Raji (cell line): ENCODE results near the gene C5.

ENCODE experiments used
- POLR2A ChIP-seq: IDR thresholded peaks from 2 replicates; pipeline ENCODE4 v1.6.1; 2011; ENCODE audit warnings: low read depth, low read length, control low read depth; ENCODE audit not compliant: insufficient read depth

Gene C5

DNA sequence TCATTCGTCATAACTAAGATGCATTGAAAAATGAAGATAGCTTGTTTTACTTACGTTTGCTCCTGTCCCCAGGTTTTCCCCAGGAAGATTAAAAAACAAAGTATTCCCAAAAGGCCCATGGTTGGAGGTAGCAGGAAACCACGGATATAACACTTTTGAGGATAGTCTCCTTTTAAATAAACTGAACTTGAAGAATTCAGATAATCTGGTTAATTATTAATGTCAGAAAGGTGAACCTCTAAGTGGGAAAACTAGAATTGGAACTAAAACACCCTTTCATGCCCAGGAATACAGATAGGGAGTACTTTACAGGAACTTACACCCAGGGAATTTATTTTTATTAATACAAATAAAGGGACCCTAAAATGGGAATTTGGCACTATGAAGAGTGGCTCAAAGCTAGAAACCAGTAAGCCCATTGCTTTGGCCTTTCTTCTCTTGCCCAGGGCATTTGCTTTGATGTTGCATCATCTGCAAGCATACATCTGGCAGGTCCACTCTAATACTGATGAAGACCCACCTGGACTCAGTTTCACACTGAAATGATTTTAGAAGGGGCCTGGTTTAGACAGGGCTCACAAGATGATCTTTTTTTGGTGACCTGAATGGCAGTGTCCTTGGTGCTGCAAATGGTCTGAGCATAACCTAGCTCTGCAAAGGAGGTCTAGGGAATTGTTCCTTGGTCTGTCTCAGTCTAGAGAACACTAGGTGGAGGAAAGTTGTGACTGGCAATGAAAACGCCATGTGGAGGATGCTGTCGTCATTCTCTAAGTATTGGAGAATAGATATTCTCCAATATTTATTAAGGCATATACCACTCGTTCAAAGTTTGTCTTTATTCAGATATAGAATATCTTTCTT, at the start of gene C5:
Gene C5 (minus strand): TSS at position 148 of the 861 bp plus-strand sequence. CDS start 29 bp downstream, at position 119.
- no peak for TF ChIP-seq POLR2A

DNA sequence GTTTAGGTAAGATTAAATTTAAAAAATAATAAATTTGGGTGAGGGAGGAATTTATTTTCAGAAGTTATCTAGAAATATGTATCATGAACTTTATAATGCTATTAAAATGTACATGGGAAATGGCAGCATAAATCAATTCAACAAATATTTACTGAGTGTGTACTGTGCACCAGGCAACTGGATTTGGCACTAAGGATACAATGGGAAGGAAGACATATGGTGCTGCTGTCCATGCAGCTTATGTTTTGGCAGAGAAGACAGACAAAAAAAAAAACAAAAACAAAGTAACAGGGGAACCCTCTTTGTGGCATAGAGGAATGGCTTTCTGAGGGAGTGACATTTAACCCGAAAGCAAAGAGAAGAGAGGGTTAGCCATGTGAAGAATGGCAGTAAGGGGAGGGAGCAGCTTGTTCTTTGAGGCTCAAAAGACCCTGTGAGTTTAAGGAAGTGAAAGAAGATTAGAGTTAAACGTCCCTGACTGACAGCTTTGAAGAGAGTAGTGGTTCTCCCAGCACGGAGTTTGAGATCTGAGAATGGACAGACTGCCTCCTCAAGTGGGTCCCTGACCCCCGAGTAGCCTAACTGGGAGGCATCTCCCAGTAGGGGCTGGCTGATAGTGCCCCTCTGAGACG, 48.6 kb upstream of the C5 start:
- TF ChIP-seq POLR2A = no peak

GRCh38 chr9:121095057-121095456, 45.0 kb upstream of the C5 start:
- TF ChIP-seq POLR2A = no peak

DNA sequence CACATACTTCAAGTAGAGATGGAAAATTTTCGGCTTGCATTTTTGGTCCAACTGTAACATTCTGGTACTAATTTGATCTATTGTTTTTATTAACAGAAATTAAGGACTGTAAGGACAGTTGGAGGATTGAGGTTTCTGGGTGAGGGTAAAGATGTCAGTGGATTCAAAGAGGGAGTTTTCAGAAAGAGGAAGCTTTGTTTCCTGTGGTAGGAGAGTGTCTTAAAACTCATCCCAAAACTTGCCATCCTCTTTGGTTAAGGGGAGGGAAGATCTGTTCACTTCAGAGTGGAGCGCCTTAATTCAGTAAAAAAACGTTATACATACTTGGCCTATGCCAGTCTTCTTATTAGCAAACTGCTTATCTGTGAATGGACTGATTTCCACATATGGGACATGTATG, 38.5 kb upstream of the C5 start:
- TF ChIP-seq POLR2A = no peak

- no peak for TF ChIP-seq POLR2A
Observed at GRCh38 chr9:121085661-121086060, 35.6 kb upstream of the C5 start.

DNA sequence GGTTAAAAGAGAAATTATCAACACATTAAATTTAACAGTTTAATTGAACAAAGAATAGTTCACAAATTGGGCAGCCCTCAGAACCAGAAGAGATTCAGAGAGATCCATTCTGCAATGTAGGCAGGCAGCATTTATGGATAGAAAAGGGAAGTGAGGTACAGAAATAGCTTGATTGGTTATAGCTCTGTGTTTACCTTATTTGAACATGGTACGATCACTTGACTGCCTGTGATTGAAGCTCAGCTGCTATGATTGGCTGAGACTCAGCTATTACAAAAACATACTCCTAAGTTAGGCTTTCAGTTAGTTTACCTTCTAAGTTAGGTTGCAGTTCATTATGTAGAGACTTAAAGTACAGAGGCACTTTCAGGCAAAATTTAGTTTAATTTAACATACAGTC, 32.0 kb upstream of the C5 start:
- TF ChIP-seq POLR2A = no peak

GRCh38 chr9:121075251-121076036, 25.4 kb upstream of the C5 start:
- TF ChIP-seq POLR2A = no peak; the same call in 1 of the 2 replicates

GRCh38 chr9:121074370-121075250, 24.5 kb upstream of the C5 start, which contains the start of gene CNTRL:
Gene CNTRL (plus strand): TSS chr9:121074955. CDS start chr9:121088327, 13,372 bp downstream.
- peak; percentile 86 for TF ChIP-seq POLR2A

DNA sequence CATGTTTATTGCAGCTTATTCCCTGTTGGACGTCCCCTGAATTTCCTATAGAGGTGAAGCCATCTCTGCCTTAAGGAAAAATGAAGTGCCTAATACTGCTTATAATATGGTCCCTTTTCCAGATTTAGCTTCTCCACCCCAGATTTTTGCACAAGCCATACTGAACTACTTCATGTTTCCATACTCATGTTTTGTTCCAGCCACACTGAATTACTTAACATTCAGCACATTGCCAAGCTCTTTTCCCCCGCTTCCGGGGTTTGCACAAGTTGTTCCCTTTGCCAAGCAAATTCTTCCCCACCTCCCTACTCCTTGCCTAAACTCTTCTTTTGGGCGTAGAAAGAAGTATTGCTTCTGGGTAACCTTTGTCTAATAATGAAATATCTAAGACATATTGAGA, 23.0 kb upstream of the C5 start:
- peak; percentile 32; the same call in 1 of the 2 replicates for TF ChIP-seq POLR2A

DNA sequence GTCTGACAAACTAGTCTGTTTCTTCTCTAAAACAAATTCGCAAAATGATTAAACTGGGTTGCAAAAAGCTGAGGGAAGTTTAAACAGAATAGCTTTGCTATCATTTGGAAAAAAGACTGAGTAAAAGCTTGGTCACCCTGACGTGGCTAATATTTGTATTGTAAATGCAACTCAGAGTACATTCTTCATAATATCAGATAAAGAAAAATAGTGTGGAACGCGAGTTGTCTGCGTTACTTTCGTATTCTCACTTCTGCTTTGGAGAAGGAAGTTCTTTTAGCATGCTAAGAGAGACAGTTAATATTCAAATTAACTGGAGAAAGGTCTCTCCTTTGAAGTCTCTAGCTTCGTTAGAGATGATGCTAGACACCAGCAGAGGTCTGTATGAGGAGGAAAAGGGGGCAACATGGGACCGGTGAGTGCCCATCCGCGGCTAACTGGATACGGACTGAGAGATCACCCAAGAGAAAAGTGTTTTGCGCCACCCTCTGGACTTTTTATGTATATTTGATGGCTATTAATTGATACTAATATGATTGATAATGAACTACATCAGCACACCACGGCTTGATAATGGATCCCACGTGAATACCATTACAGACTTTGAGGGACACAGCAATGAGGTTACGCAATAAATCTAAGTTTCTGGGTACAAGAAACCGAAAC, 21.8 kb upstream of the C5 start:
- peak; percentile 68 for TF ChIP-seq POLR2A

GRCh38 chr9:121071370-121071755, 21.3 kb upstream of the C5 start:
- TF ChIP-seq POLR2A = no peak

DNA sequence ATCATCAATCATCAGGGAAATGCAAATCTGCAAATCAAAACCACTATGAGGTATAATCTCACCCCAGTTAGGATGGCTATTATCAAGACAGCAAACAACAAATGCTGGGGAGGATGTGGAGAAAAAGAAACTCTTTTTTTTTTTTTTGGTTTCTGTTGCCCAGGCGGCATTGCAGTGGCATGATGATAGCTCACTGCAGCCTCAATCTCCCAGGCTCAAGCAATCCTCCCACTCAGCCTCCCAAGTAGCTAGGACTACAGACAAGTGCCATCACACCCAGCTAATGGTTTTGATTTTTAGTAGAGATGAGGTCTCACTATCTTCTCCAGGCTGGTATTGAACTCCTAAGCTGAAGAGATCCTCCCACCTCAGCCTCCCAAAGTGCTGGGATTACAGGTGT, 19.3 kb upstream of the C5 start:
- peak; percentile 39; the same call in 1 of the 2 replicates for TF ChIP-seq POLR2A

GRCh38 chr9:121067640-121068039, 17.6 kb upstream of the C5 start:
- no peak for TF ChIP-seq POLR2A

- no peak for TF ChIP-seq POLR2A
Observed at GRCh38 chr9:121066850-121067249, 16.8 kb upstream of the C5 start.
